ENCODE results near the gene SYCP2.

- TF ChIP-seq TAF1 (IDR thresholded peaks at IDR 0.05; ENCODE audit: borderline replicate concordance, low read depth, low read length): no peak
- no peak for TF ChIP-seq POLR2A (IDR thresholded peaks at IDR 0.05; ENCODE audit: low read depth, low read length)
These were observed 116.0 kb downstream of the SYCP2 start for GRCh38 chr20:59817406-59817805.

Measured in GM12892 (cell line).